Measurements from ENCODE around the gene SLC35E2B. TPM values are rescaled to one million over a fixed set of nuclear protein-coding genes. Genes with fewer than 3 reads are reported as not detected.

Gene SLC35E2B
- total and polyA plus RNA-seq, 2 of the 13 experiments (the other 11 are each of a cell fraction or from before 2014, with no cell fraction given) = 14.1 to 19.7 TPM

DNA sequence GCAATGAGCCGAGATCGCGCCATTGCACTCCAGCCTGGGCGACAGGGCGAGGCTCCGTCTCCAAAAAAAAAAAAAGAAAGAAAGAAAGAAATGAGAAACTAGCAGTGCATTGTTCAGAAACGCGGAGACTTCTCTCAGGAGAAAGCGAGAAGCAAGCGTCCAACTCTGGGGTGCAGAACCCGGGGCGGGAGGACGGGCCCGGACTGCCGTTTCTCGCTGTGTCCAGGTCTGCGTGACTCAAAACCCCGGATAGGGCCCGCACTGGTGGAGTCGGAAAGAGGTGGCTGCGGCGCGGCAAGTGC is 77.7 kb downstream of the SLC35E2B start:
- no TSS peak for BruUV-seq (replicated peaks)
- H3K79me2 ChIP-seq (ENCODE audit: insufficient read depth, low read length) = peaks cover 18% of the 10 kb centered on the region
- 2% methylated on average over 15 of the region's 23 CpGs for WGBS (ENCODE audit: low lambda C conversion rate)
- peak overlapping the region; percentile 90 to 100 (median 98) for H3K4me3 ChIP-seq (replicated peaks in 1 of 3; ENCODE audit: insufficient read depth in 1 of 3, low read depth in 2 of 3, low read length in 3 of 3)
- peak overlapping the region; percentile 82 for H3K4me2 ChIP-seq (ENCODE audit: low read depth, low read length)
- peaks cover 1 to 14% of the 10 kb centered on the region in 2 experiments; a peak in 2 of 5 replicates for H3K36me3 ChIP-seq (replicated peaks in 1 of 2; ENCODE audit: control insufficient read depth in 1 of 2, insufficient read depth in 2 of 2, low read length in 2 of 2)
- ATAC-seq = no peak
- intact Hi-C loops (cut with micrococcal nuclease; ENCODE audit: unreplicated experiment) = loop anchor here (5.0 kb wide), 1 partner anchor 38 kb away; no protein-coding TSS in a partner anchor
- in situ Hi-C loops (cut with HindIII; ENCODE audit: extremely low pct_ligation_motif_present, low pct_unique_long_range_greater_than_20kb) = loop anchor here (5.0 kb wide), 1 partner anchor 38 kb away; no protein-coding TSS in a partner anchor
- H3K9ac ChIP-seq (ENCODE audit: insufficient read depth, low read depth, low read length) = peak overlapping the region; percentile 100
- POLR2A ChIA-PET = interaction anchor here (0.7 to 3.3 kb wide), 9 partner anchors 11 to 167 kb away, joined by 3 to 29 read pairs (median 4); partner anchors contain the start of gene ATAD3A
- FAIRE-seq = no peak
- peaks cover 8% of the 10 kb centered on the region; the same call in 1 of the 2 replicates for H4K20me1 ChIP-seq (ENCODE audit: insufficient read depth, low read length)
- peak overlapping the region; percentile 99 for H3K27ac ChIP-seq (ENCODE audit: extremely low read length, insufficient read depth, low read length)
- peaks cover 46% of the 10 kb centered on the region for H3K4me1 ChIP-seq (ENCODE audit: insufficient read depth, low read length)
- no peak for DNase-seq (ENCODE audit: low spot score)
- no peaks in the 10 kb centered on the region for H3K9me3 ChIP-seq (ENCODE audit: low read length)
- CTCF ChIA-PET (ENCODE audit: low intra/inter-chr PET ratio, low total read pairs) = no interaction called here
- no peaks in the 10 kb centered on the region; a peak in 2 of 5 replicates for H3K27me3 ChIP-seq (ENCODE audit: control insufficient read depth in 1 of 2, insufficient read depth in 2 of 2, low read length in 2 of 2)
- no peak overlapping the region for H2AFZ ChIP-seq (ENCODE audit: low read length)
- TF ChIP-seq, protein P1, sequence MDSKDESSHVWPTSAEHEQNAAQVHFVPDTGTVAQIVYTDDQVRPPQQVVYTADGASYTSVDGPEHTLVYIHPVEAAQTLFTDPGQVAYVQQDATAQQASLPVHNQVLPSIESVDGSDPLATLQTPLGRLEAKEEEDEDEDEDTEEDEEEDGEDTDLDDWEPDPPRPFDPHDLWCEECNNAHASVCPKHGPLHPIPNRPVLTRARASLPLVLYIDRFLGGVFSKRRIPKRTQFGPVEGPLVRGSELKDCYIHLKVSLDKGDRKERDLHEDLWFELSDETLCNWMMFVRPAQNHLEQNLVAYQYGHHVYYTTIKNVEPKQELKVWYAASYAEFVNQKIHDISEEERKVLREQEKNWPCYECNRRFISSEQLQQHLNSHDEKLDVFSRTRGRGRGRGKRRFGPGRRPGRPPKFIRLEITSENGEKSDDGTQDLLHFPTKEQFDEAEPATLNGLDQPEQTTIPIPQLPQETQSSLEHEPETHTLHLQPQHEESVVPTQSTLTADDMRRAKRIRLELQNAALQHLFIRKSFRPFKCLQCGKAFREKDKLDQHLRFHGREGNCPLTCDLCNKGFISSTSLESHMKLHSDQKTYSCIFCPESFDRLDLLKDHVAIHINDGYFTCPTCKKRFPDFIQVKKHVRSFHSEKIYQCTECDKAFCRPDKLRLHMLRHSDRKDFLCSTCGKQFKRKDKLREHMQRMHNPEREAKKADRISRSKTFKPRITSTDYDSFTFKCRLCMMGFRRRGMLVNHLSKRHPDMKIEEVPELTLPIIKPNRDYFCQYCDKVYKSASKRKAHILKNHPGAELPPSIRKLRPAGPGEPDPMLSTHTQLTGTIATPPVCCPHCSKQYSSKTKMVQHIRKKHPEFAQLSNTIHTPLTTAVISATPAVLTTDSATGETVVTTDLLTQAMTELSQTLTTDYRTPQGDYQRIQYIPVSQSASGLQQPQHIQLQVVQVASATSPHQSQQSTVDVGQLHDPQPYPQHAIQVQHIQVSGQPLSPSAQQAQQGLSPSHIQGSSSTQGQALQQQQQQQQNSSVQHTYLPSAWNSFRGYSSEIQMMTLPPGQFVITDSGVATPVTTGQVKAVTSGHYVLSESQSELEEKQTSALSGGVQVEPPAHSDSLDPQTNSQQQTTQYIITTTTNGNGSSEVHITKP (CRISPR knock-in tag; IDR thresholded peaks at IDR 0.05; ENCODE audit: low read depth) = 0 out of 2 replicates have a peak, but pooled peaks have one; percentile 5
- peak; percentile 7; the same call in 1 of the 2 replicates for TF ChIP-seq NCOA1 (CRISPR knock-in tag; IDR thresholded peaks at IDR 0.05)
- 0 out of 2 replicates have a peak, but pooled peaks have one; percentile 7 for TF ChIP-seq KDM5B (CRISPR knock-in tag; IDR thresholded peaks at IDR 0.05; ENCODE audit: borderline replicate concordance)
- TF ChIP-seq SATB2 (CRISPR knock-in tag; IDR thresholded peaks at IDR 0.05) = no peak
- TF ChIP-seq ZNF501 (CRISPR knock-in tag; IDR thresholded peaks at IDR 0.05) = peak; percentile 87
- TF ChIP-seq PTBP1 (IDR thresholded peaks at IDR 0.05; ENCODE audit: low read depth, low read length, poor library complexity, severe bottlenecking) = peak; percentile 6
- no peak; the same call in 1 of the 2 replicates for TF ChIP-seq ZNF709 (CRISPR knock-in tag; IDR thresholded peaks at IDR 0.05)
- TF ChIP-seq HNF1B (CRISPR knock-in tag; IDR thresholded peaks at IDR 0.05) = 0 out of 2 replicates have a peak, but pooled peaks have one; percentile 50
- TF ChIP-seq AGO2 (optimal IDR thresholded peaks at IDR 0.05; ENCODE audit: low read depth, low read length) = peak; percentile 1
- no peak for TF ChIP-seq ARHGAP35 (CRISPR knock-in tag; IDR thresholded peaks at IDR 0.05; ENCODE audit: borderline replicate concordance)
- peak; percentile 11 for TF ChIP-seq ASH2L (IDR thresholded peaks at IDR 0.05; ENCODE audit: insufficient read length, low read depth, low read length)
- peak; percentile 45 for TF ChIP-seq KMT2A (CRISPR knock-in tag; IDR thresholded peaks at IDR 0.05)
- TF ChIP-seq ZNF800 (CRISPR knock-in tag; IDR thresholded peaks at IDR 0.05) = 0 out of 2 replicates have a peak, but pooled peaks have one; percentile 8
- no peak for TF ChIP-seq ERF (CRISPR knock-in tag; IDR thresholded peaks at IDR 0.05)
- TF ChIP-seq FIP1L1 (IDR thresholded peaks at IDR 0.05; ENCODE audit: borderline replicate concordance, insufficient read depth, low read depth, low read length) = 0 out of 2 replicates have a peak, but pooled peaks have one; percentile 52
- TF ChIP-seq SOX13 (IDR thresholded peaks at IDR 0.05) = no peak
- TF ChIP-seq SOX13 (CRISPR knock-in tag; conservative IDR thresholded peaks at IDR 0.05 in 1 of 2, IDR thresholded peaks at IDR 0.05 in 1 of 2) = no peak

Measured in HepG2 (cell line).